ENCODE results near the gene ZNF281.

GRCh38 chr1:200369131-200369530 lies 40.7 kb downstream of the ZNF281 start:
- TF ChIP-seq, protein P1, sequence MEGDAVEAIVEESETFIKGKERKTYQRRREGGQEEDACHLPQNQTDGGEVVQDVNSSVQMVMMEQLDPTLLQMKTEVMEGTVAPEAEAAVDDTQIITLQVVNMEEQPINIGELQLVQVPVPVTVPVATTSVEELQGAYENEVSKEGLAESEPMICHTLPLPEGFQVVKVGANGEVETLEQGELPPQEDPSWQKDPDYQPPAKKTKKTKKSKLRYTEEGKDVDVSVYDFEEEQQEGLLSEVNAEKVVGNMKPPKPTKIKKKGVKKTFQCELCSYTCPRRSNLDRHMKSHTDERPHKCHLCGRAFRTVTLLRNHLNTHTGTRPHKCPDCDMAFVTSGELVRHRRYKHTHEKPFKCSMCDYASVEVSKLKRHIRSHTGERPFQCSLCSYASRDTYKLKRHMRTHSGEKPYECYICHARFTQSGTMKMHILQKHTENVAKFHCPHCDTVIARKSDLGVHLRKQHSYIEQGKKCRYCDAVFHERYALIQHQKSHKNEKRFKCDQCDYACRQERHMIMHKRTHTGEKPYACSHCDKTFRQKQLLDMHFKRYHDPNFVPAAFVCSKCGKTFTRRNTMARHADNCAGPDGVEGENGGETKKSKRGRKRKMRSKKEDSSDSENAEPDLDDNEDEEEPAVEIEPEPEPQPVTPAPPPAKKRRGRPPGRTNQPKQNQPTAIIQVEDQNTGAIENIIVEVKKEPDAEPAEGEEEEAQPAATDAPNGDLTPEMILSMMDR (IDR thresholded peaks at IDR 0.05; ENCODE audit: insufficient read depth, low read depth, low read length) = no peak
- TF ChIP-seq EZH2 (IDR thresholded peaks at IDR 0.05; ENCODE audit: insufficient read depth, low read length) = no peak
